ENCODE data around the gene KYNU.

GRCh38 chr2:142951190-142952007, 73.9 kb downstream of the KYNU start:
- TF ChIP-seq CTCF (conservative IDR thresholded peaks at IDR 0.05) (no peak), EZH2 (IDR thresholded peaks at IDR 0.05; ENCODE audit: low read depth) (no peak)

All from PC-9 (cell line).